ENCODE data around the gene OLFM1.
A peak's percentile ranks its signal among the peaks of the same experiment; 100 is the strongest.

The OLFM1 gene

GRCh38 chr9:135086597-135087488 lies 625 bp upstream of the OLFM1 start:
- Histone ChIP-seq H3K4me3 (peak overlapping the region; percentile 44 to 47), H3K9me3 (no peaks in the 10 kb centered on the region), H3K27ac (no peak overlapping the region), H3K27me3 (peaks cover 0 to 73% of the 10 kb centered on the region in 2 donors), H3K4me1 (peaks cover 0 to 38% (median 24%) of the 10 kb centered on the region in 4 donors), H3K36me3 (no peaks in the 10 kb centered on the region)
- TF ChIP-seq CTCF (IDR thresholded peaks at IDR 0.05), result no peak
- intact Hi-C loops (cut with DNase I; ENCODE audit: low total_unique reads), result loop anchor here (2.0 kb wide), 2 partner anchors 256 to 322 kb away; no protein-coding TSS in a partner anchor
- no peak for DNase-seq

GRCh38 chr9:135087899-135088347 lies 455 bp downstream of the OLFM1 start:
- Histone ChIP-seq H3K4me3 (peak overlapping the region; percentile 44 to 47), H3K27me3 (peaks cover 0 to 62% of the 10 kb centered on the region in 2 donors), H3K36me3 (no peaks in the 10 kb centered on the region), H3K4me1 (peaks cover 0 to 38% (median 24%) of the 10 kb centered on the region in 4 donors), H3K27ac (no peak overlapping the region), H3K9me3 (no peaks in the 10 kb centered on the region)
- intact Hi-C loops (cut with DNase I; ENCODE audit: low total_unique reads), result loop anchor here (2.0 kb wide), 2 partner anchors 255 to 321 kb away; no protein-coding TSS in a partner anchor
- DNase-seq, result no peak
- no peak for TF ChIP-seq CTCF (IDR thresholded peaks at IDR 0.05)

- DNase-seq, result no peak
- Histone ChIP-seq H3K9me3 (no peaks in the 10 kb centered on the region), H3K4me1 (peaks cover 0 to 37% (median 24%) of the 10 kb centered on the region in 4 donors), H3K27ac (no peak overlapping the region), H3K36me3 (no peaks in the 10 kb centered on the region), H3K4me3 (peak overlapping the region; percentile 44 to 47), H3K27me3 (peaks cover 0 to 57% of the 10 kb centered on the region in 2 donors)
- intact Hi-C loops (cut with DNase I; ENCODE audit: low total_unique reads), result no loop called here
- no peak for TF ChIP-seq CTCF (IDR thresholded peaks at IDR 0.05)
Observed at GRCh38 chr9:135088348-135088978, 995 bp downstream of the OLFM1 start.

GRCh38 chr9:135088979-135089847 lies 1.7 kb downstream of the OLFM1 start:
- DNase-seq, result no peak
- intact Hi-C loops (cut with DNase I; ENCODE audit: low total_unique reads), result no loop called here

More at GRCh38 chr9:135088979-135089847, 1.7 kb downstream of the OLFM1 start:
- H3K4me3 ChIP-seq, result peak overlapping the region; percentile 44 to 47
- no peak for TF ChIP-seq CTCF (IDR thresholded peaks at IDR 0.05)
- H3K27me3 ChIP-seq, result peaks cover 0 to 55% of the 10 kb centered on the region in 2 donors
- no peak overlapping the region for H3K27ac ChIP-seq
- peaks cover 0 to 31% (median 24%) of the 10 kb centered on the region in 4 donors for H3K4me1 ChIP-seq
- no peaks in the 10 kb centered on the region for H3K9me3 ChIP-seq
- H3K36me3 ChIP-seq, result no peaks in the 10 kb centered on the region

Measured in tibial artery (tissue), 4 donors.